ENCODE data around the gene GRPR.

- TF ChIP-seq MAX (IDR thresholded peaks at IDR 0.05; ENCODE audit: low read depth) (no peak), CTCF (IDR thresholded peaks at IDR 0.05) (no peak), EP300 (IDR thresholded peaks at IDR 0.05; ENCODE audit: borderline replicate concordance in 1 of 2, low read depth in 1 of 2, low read length in 1 of 2) (no peak), POLR2AphosphoS5 (IDR thresholded peaks at IDR 0.05; ENCODE audit: low read depth, low read length) (no peak), TEAD4 (IDR thresholded peaks at IDR 0.05; ENCODE audit: borderline replicate concordance, insufficient read depth) (no peak), EZH2phosphoT487 (IDR thresholded peaks at IDR 0.05; ENCODE audit: borderline replicate concordance, low read depth) (no peak)
These were observed 40.8 kb upstream of the GRPR start for GRCh38 chrX:16082470-16083085.
